HG03457 (cell line): ENCODE results near the gene FBH1.
"Not testable (repeated sequence)": the region's sequence is repeated elsewhere in the genome, so short reads cannot be mapped to it uniquely, and the experiment has no call there.

Experiments used
- ATAC-seq: cut with Tn5 transposase; IDR thresholded peaks from one replicate; pipeline ENCODE4 v1.9.1; 2021; ENCODE audit warnings: moderate number of reproducible peaks; ENCODE audit not compliant: unreplicated experiment

Gene FBH1

DNA sequence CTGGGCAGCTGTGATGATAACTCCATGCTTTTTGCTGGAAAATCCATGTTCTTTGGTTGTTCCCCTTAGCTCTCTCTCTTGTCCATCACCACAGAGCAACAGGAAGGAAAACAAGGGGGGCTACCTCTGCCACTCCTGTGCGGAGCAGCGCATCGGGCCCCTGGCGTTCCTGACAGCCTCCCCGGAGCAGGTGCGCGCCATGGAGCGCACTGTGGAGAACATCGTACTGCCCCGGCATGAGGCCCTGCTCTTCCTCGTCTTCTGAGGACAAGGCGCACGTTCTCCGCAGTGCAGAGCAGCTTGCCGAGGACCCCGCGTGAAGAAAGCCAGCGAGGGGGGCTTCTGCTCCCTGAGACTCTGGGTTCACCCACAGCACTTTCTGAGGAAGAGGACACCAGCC is 47.0 kb downstream of the FBH1 start:
- ATAC-seq: no peak

DNA sequence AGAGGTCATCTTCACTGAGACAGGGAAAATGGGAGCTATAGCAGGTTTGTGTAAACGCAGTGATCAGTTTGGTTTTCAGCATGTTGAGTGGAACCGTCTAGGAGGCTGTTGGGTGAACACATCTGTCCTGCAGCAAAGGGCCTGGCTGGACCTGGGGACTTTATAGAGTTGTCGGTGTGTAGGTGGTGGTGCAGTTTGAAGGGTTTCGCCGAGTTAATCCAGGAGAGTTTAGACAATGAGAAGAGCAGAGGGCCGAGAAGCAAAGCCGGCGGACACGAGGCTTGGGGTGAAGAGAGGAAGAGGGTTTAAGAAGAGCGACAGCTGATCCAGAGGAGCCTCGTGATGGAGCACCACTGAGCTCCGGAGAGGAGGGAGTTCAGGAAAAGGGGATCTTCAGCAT is 48.2 kb downstream of the FBH1 start:
- no peak for ATAC-seq

DNA sequence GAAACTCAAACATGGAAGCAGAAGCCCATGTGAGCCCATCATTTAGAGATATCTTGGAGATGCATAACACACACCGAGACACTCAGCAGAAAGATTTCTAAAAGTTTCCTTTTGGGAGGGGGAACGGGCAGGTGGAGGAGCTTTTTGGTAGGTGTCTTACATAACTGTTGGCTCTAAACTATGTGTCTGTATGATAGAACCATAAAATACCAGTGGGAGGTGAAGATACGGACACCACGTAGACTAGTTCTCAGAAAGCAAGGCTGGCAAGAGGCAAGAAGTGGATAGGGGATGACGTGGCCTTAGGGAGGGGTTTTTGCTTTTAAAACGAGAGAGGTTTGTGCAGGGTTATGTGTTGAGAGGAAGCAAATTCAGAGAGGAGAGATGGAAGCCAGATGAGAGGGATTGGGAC is 50.8 kb downstream of the FBH1 start:
- no peak for ATAC-seq

DNA sequence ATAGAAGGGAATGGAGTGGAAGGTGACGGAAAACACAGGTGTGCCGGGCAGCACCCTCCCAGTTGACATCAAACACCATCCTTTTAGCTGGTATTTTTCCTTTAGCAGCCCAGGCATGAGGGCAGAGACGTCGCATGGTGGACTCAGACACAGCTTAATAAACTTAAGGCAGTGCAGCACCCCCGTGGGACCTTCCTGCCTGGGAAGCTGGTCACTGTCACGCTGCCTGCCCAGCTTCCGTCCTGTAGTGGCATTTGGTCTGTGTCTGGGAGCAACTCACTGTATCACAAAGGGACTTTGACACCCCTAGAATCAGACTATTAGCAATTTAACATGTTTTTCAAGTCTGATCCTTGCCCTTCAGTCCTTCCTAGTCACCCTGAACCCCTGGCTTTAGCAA is 51.5 kb downstream of the FBH1 start:
- ATAC-seq: no peak

DNA sequence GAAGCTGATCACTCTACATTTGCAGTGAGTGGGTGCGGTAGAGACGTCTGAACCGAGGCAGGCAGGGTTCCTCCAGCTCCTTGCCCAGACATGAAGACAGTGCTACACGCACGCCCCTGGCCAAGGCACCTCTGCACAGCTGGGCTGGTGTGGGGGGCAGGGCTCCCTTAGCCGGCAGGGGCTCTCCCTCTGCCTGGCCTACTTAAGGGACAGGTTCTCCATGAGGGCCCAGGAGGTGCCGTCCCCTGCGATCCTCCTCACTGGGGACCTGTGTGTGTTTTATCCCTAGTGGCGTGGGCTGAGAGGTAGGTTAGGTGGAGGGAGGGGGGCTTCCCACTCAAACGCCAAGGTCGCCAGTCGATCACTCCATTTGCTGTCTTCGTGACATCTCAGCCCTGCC is 52.0 kb downstream of the FBH1 start:
- ATAC-seq: no peak

DNA sequence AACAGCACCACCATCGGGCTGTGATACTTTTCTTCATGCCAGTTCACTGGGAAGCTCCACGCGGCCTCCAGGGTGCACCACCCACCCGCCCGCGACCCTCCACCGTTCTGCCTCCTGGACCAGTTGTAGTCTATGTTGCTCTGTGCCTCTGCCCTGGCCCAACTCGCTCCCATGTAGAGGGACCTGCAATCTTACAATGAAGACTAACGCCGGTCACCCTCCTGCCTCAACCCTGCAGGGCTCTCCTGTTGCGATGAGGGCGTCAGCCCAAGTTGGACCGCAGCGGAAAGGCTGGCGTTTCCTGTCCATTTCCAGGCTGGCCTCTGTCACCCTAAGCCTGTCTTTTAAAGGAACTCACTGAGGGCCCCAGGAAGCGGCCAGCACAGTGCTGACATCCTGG is 52.4 kb downstream of the FBH1 start:
- no peak for ATAC-seq

DNA sequence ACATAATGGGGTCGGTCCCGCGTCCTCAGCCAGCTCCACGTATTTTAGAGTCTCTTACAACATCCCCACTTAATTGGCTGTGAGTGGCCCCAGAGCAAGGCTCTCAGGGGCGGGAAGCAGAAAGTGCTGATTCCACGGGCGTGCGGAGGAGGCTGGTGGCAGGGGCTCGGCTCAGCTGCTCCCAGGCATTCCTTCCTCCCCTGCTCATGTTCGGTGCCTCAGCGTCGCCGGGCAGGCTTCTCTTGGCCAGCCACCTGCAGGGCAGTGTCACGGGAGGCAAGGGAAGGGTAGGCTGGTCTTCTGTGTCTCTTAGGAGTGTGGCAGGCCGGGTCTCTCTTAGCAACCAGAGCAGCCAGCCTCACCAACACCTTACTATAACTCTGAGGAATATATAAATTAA is 53.5 kb downstream of the FBH1 start:
- no peak for ATAC-seq

DNA sequence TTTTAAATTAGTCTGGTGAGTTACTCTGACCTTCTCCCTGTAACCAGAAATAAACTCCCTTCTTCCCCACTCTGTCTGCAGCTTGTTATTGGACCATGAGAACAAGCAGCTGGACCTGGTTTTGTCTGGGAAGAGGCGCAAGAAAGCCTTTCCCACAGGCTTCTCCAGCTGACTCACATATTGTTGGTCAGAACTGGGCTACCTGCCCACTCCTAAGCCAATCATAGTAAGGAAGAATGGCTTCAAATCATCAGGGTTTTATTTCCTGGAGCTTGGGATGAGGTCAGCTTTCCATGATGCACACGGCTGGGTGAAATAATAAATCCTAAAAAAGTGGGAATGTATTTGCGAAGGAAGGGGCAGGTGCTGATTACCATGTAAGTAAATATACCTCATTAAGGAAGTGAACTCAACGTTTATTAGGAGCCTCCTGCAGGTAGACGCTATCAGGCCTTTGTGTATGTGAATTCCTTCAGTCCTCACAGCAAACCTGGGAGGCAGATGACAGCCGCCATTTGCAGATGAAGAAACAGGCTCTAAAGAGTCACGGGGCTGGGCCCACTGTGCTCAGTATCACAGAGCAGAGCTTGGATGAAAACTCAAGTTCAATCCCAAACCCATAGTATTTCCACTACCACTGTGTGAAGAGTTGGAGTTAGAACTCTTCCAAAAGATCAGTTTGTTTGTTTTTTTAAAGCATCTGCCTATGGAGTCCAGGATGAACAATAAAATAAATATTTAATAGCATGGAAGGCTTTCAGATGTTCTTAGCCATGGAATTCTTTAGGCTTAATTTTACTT is 54.5 kb downstream of the FBH1 start:
- ATAC-seq: no peak

DNA sequence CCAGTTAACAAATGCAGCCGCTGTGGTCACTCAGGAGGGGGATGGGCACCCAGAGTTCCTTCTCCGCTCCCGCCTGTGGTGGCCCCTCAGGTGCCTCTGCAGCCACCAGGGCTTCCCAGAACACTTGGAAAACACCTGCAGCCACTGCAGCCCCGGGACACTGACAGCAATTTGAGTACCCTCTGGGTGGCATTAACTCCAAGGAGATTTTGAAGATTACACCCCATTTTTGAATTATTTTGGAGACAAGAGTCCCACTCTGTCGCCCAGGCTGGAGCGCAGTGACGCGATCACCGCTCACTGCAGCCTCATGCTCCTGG is 55.1 kb downstream of the FBH1 start:
- no peak for ATAC-seq

DNA sequence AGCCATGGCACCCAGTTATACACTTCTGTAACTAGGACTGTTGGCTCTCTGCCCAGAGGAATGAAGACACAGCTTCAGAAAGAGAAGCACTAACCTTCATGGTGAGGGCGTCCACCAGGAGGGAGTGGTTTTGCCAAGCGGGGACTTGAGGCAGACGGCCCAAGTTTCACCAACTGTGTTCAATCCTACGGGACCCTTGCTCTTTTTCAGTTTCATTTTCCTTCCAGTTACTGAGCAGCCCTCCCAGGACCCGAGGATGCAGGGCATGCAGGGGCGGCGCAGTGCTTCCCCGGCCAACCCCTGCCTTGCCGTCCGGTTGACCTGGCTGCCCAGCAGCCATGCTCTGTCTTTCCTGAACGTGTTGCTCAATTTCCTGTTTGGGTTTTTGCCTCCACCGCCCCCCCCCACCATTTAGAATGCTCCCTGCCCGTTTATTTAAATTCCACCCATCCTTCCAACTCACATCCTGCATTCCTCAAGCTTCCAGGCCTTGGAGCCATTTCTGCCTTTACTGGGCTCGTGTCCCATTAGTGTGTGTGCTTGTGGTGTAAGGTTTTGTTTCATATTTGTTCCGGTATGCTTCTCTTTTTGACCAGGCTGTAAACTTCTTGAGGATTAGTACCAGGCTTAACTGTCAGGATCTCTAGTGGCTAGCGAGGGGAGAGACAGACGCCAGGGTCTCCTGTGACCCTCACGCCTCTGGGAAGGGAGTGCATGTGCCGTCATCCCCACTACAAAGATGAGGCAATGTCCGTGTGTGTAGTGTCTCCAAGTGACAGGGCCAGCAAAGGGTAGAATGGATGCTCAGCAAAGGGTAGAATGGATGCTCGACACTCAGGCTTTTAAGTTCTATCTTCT is 55.7 kb downstream of the FBH1 start:
- no peak for ATAC-seq

DNA sequence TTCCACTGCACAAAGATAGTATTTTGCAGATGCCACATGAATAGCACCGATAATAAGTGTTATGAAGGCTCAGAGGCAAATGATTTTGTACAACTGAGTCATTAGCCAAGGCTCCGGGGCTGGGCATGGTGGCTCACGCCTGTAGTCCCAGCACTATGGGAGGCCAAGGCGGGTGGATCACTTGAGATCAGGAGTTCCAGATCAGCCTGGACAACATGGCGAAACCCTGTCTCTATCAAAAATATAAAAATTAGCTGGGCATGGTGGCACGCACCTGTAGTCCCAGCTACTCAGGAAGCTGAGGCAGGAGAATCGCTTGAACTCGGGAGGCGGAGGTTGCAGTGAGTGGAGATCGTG is 56.4 kb downstream of the FBH1 start:
- ATAC-seq: not testable (repeated sequence)

DNA sequence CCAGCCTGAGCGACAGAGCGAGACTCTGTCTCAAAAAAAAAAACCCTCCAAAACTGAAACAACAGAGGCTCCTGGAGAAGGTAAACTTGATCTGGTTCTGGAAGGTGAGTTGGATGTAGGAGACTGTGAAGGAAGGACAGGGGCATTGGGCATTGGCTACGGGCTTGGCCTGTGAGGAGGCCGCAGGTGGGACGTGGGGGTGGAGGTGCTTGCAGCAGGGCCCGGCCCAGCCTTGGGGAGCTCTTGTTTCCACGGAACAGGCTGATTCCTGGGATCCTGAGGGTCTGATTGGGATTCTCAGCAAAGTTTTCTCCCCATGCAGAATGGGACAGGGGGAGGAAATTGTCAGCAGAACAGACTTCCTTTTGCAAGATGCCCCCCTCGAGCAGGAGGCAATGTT is 56.7 kb downstream of the FBH1 start:
- ATAC-seq: no peak

DNA sequence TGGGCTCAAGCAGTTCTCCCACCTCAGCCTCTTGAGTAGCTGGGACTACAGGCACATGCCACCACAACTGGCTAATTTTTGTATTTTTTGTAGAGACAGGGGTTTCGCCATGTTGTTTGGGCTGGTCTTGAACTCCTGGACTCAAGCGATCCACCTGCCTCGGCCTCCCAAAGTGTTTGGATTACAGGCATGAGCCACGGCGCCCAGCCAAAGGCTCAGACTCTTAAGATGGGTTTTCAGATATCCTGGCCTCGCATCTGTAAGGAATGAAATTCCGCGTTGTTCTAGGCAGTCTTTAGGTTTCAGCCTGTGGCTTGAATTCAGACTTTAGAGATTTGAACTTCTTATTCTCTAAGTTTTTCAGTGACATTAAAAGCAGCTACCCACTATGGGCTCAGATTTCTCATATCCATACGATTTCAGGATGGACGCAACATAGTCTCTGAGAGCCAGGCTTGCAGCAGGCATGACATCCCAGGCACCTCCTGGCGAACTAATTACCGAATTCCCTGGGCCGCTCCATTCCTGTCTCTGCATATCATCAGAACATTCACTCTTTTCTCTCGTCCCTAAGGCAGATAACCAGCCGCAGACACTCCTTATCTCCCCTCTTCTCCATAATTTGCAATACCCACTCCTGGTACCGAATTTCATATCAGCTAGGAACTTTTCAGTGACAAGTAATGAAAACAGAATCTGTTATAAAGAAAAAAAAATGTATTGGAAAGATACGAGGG is 57.6 kb downstream of the FBH1 start:
- ATAC-seq: no peak

DNA sequence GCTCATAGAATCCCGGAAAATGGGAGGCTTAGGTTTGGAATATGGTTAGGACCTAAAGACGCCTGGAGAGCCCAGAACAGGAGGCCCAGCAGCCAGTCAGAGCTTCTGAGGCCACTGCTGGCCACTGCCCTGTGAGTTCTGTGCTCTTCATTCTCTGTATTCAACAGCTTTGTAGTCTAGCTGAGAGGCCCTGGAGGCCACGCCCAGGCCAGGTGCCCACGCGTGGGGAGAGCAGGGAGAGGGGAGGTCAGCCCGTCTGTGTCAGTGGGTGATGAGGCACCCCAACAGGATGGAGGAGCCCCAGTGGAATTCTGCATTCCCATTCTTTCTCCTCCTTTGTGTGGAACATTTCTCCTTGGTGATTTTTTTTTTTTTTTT is 58.2 kb downstream of the FBH1 start:
- ATAC-seq: no peak

DNA sequence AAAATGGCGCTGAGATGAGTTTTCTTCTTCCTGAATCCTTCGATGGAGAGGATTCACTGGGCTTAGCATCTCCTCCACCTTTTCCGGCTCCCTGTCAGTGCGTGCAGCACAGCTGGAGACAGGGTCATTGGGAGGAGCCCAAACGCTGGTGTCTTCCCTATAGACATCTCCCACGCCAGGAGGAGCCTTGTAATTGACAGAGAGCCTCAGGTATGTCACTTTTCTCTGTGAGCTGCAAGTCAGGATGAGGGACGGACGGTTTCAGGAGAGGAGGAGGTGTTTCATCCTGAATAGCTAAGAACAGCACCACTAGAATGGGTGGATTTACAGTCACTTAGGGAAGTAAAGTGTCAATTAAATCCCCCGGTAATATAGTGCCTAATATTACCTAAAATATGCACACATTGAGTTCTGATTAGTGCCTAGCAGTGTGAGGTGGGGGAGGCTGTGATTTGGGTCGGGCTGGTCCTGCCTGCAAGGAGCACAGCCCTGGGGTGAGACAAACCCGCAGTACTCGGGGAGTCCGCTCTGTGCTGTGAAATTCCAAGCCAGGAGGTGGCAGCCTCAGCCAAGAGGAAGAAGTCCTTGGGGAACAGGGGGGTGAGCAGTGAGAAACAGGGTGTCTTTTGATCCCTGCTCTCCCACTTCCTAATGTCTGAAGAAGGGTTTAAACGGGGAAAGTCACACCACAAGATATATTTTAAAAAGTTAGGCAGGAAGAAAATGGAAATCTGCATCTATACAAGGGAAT is 59.1 kb downstream of the FBH1 start:
- ATAC-seq: no peak

DNA sequence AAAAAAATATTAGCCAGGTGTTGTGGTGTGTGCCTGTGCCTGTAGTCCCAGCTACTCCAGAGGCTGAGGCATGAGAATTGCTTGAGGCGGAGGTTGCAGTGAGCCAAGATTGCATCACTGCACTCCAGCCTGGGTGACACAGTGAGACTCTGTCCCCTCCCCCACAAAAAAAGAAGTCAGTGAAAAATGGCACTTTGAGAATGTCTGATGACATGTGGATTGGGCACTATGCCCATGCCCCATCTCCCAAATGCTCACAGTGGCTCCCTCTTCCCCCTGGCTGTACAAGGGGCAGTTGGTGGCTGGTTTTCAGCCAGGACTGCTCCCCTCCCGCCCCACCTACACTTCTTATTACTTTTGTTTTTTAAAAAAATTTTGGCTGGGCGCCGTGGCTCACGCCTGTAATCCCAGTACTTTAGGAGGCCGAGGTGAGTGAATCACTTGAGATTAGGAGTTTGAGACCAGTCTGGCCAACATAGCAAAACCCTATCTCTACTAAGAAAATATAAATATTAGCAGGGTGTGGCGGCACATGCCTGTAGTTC is 61.2 kb downstream of the FBH1 start:
- ATAC-seq: no peak

DNA sequence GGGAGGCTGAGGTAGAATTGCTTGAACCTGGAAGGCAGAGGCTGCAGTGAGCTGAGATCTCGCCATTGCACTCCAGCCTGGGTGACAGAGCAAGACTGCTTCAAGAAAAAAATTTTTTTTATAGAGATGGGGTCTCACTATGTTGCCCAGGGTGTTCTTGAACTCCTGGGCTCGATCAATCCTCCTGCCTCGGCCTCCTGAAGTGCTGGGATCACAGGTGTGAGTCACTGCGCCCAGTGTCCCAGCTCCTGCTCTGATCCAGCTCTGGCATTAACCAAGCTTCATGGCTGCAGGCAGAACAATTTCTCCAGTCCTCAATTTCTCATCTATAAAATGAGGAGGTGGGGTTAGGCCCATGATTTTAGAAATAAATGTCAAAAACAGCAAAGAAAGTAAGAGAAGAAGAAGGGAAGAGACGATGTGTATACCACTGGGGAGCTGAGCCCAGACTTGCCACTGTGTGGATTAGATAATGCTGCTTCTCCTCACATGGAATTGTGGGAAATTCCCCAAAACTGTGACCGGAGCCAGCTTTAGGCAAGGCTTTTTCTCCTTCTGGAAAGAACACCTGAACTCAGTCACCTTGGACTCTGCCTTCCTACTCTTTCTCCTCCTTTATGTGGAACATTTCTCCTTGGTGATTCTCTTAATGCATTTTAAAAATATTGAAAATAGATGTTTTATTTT is 61.8 kb downstream of the FBH1 start:
- no peak for ATAC-seq

DNA sequence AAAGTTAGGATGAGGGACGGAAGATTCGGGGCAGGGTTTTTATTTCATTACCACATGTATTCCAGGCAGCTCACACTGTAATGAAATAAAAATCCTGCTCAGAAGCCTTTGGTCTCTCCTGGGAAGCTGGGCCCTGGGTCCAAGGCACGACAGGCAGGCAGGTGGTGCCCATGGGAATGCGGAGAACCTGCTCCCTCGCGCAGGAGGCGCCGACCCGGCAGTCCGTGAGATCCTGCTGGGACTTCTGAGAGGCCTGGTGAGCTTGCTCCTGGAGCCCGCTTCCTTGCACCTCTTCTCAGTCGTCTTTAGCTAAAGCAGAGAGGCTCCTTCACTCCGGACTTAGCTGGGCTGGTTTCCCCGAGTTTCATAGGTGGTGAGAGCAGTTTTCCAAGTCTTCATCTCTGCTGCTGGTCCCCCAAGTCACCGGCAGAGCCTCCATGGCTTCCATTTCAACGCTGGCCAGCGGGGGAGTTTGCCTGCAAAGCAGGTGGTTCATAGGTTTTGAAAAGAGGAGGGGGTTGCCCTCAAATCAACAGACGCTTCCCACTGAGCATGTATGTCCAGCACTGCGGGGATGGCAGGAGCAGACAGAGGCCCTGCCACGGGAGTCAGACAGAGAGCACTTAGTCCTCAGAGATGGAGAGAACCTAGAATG is 62.8 kb downstream of the FBH1 start:
- no peak for ATAC-seq

DNA sequence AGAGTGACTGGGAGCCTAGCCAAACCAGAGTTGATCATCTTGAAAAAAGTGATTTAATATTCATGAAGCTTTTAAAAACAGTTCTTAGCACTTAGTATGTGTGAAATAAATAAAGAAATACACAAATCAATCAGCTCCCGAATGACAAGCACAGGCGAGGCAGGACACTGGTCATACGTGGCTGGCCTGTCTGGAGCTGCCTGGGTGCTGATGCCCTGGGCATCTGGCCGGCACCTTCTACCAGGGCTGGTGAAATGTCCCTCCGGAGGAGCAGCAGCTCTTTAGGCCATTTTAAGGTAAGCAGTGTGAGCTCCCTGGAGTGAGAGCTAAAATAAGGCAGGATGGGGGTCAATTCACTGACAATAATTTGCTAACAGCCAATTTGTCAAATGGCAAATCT is 63.6 kb downstream of the FBH1 start:
- no peak for ATAC-seq
